Stimulated activated CD8-positive, alpha-beta memory T cell treated with anti-CD3 and anti-CD28 coated beads, Interleukin-7, amount 100 ng/mL, for 4 hours (primary cell): ENCODE measurements around the gene SLC22A4.

Source experiments
- DNase-seq, 2 donors: peaks; one replicate each; pipeline ENCODE4 v3.0.0-alpha.2; 2020; ENCODE audit warnings: low read depth in 2 of 2

SLC22A4 gene

GRCh38 chr5:132376694-132377641, 82.8 kb downstream of the SLC22A4 start:
- DNase-seq = no peak

GRCh38 chr5:132377738-132378137, 83.5 kb downstream of the SLC22A4 start:
- DNase-seq = no peak

- no peak for DNase-seq
Observed at GRCh38 chr5:132378580-132378979, 84.4 kb downstream of the SLC22A4 start.

- no peak for DNase-seq
Observed at GRCh38 chr5:132380047-132380446, 85.9 kb downstream of the SLC22A4 start.

GRCh38 chr5:132380741-132381140, 86.5 kb downstream of the SLC22A4 start:
- DNase-seq = no peak

GRCh38 chr5:132381614-132382013, 87.4 kb downstream of the SLC22A4 start:
- DNase-seq = no peak

GRCh38 chr5:132383261-132383660, 89.1 kb downstream of the SLC22A4 start:
- no peak for DNase-seq

GRCh38 chr5:132383984-132384383, 89.8 kb downstream of the SLC22A4 start:
- no peak for DNase-seq

GRCh38 chr5:132384506-132385050, 90.4 kb downstream of the SLC22A4 start:
- DNase-seq = no peak

- DNase-seq = peak; percentile 45 to 48
Observed at GRCh38 chr5:132385326-132386105, 91.3 kb downstream of the SLC22A4 start.

GRCh38 chr5:132386644-132387286, 92.6 kb downstream of the SLC22A4 start:
- DNase-seq = peak; percentile 55 to 64

- DNase-seq = no peak
Observed at GRCh38 chr5:132387640-132388117, 93.5 kb downstream of the SLC22A4 start.

- DNase-seq = no peak
Observed at GRCh38 chr5:132388244-132389050, 94.3 kb downstream of the SLC22A4 start.

GRCh38 chr5:132389051-132389331, 94.8 kb downstream of the SLC22A4 start:
- no peak for DNase-seq

GRCh38 chr5:132389585-132390286, 95.5 kb downstream of the SLC22A4 start:
- DNase-seq = no peak

GRCh38 chr5:132391247-132391646, 97.1 kb downstream of the SLC22A4 start:
- no peak for DNase-seq

GRCh38 chr5:132391870-132392269, 97.7 kb downstream of the SLC22A4 start:
- DNase-seq = no peak

GRCh38 chr5:132392411-132392810, 98.2 kb downstream of the SLC22A4 start:
- no peak for DNase-seq

- DNase-seq = no peak
Observed at GRCh38 chr5:132392978-132393825, 99.0 kb downstream of the SLC22A4 start.
